Hepatocyte (in vitro differentiated cells): ENCODE measurements around the gene EFCAB6. TPM values are rescaled to one million over a fixed set of nuclear protein-coding genes. Genes with fewer than 3 reads are reported as not detected.

Experiments used
- DNase-seq: peaks from one replicate; pipeline ENCODE4 v3.0.0-alpha.2; 2016; ENCODE audit warnings: low spot score
- H2AFZ ChIP-seq: fragments of 200-600 bp; sonication (generic); 2 replicates; pipeline ENCODE4 v1.6.0; 2016; ENCODE audit warnings: antibody characterized with exemption, mild to moderate bottlenecking
- H3K27ac ChIP-seq: fragments of 200-600 bp; sonication (generic); 2 replicates; pipeline ENCODE4 v1.5.1; 2016; ENCODE audit warnings: mild to moderate bottlenecking
- H3K27me3 ChIP-seq: fragments of 200-600 bp; sonication (generic); 2 replicates; pipeline ENCODE4 v1.6.1; 2016
- H3K36me3 ChIP-seq: fragments of 200-600 bp; sonication (generic); replicated peaks from 2 replicates; pipeline ENCODE4 v1.5.1; 2016; ENCODE audit warnings: low read depth; ENCODE audit not compliant: insufficient read depth
- H3K4me1 ChIP-seq: fragments of 200-600 bp; sonication (generic); 2 replicates; pipeline ENCODE4 v1.5.1; 2016; ENCODE audit warnings: mild to moderate bottlenecking, moderate library complexity; ENCODE audit not compliant: insufficient read depth
- H3K4me2 ChIP-seq: fragments of 200-600 bp; sonication (generic); 2 replicates; pipeline ENCODE4 v1.6.0; 2016
- H3K4me3 ChIP-seq: fragments of 200-600 bp; sonication (generic); 2 replicates; pipeline ENCODE4 v1.5.1; 2016; ENCODE audit warnings: mild to moderate bottlenecking
- H3K79me2 ChIP-seq: fragments of 200-600 bp; sonication (generic); 2 replicates; pipeline ENCODE4 v1.6.0; 2017; ENCODE audit warnings: mild to moderate bottlenecking
- H3K9me2 ChIP-seq: fragments of 200-600 bp; sonication (generic); replicated peaks from 2 replicates; pipeline ENCODE4 v1.6.0; 2017; ENCODE audit warnings: mild to moderate bottlenecking; ENCODE audit not compliant: insufficient read depth
- H3K9me3 ChIP-seq: fragments of 200-600 bp; sonication (generic); 2 replicates; pipeline ENCODE4 v1.5.1; 2016; ENCODE audit warnings: low read depth, mild to moderate bottlenecking
- H4K20me1 ChIP-seq: fragments of 200-600 bp; sonication (generic); 2 replicates; pipeline ENCODE4 v1.6.0; 2016; ENCODE audit warnings: mild to moderate bottlenecking; ENCODE audit not compliant: insufficient read depth, poor library complexity, severe bottlenecking
- EZH2 ChIP-seq: fragments of 200-600 bp; sonication (generic); IDR thresholded peaks from 2 replicates; pipeline ENCODE4 v1.6.1; 2016; ENCODE audit warnings: antibody characterized with exemption, mild to moderate bottlenecking, borderline replicate concordance
- EZH2phosphoT487 ChIP-seq: fragments of 200-600 bp; sonication (generic); IDR thresholded peaks from one replicate; pipeline ENCODE4 v1.6.1; 2018; ENCODE audit warnings: antibody characterized with exemption, mild to moderate bottlenecking, low read depth, moderate library complexity; ENCODE audit not compliant: unreplicated experiment, severe bottlenecking
- WGBS: methylation state at CpG from one replicate; pipeline ENCODE4 v1.1.6; 2016; ENCODE audit warnings: low lambda C conversion rate; ENCODE audit errors: missing lambda C conversion rate; 5-methylcytosine and 5-hydroxymethylcytosine counted together
- polyA plus RNA-seq: library from polyadenylated mRNA; unstranded; fragments of >200 nt; fragmentation: Nextera tagmentation; extraction: Ambion mirVana; gene quantifications from 2 replicates; pipeline ENCODE4 v1.2.1, GENCODE V29; 2016
- total RNA-seq: library from RNA; depleted of rRNA; stranded (reverse); fragments of >200 nt; gene quantifications from 2 replicates; pipeline ENCODE4 v1.2.3, GENCODE V29; 2014
- TF ChIP-seq, protein P1 (sequence below): fragments of 200-600 bp; sonication (generic); IDR thresholded peaks from 2 replicates; pipeline ENCODE4 v1.5.1; 2016; ENCODE audit warnings: antibody characterized with exemption, mild to moderate bottlenecking; ENCODE audit not compliant: poor library complexity

The EFCAB6 gene
- total and polyA plus RNA-seq, 2 experiments from 2014 or later = 0.59 to 2.1 TPM

DNA sequence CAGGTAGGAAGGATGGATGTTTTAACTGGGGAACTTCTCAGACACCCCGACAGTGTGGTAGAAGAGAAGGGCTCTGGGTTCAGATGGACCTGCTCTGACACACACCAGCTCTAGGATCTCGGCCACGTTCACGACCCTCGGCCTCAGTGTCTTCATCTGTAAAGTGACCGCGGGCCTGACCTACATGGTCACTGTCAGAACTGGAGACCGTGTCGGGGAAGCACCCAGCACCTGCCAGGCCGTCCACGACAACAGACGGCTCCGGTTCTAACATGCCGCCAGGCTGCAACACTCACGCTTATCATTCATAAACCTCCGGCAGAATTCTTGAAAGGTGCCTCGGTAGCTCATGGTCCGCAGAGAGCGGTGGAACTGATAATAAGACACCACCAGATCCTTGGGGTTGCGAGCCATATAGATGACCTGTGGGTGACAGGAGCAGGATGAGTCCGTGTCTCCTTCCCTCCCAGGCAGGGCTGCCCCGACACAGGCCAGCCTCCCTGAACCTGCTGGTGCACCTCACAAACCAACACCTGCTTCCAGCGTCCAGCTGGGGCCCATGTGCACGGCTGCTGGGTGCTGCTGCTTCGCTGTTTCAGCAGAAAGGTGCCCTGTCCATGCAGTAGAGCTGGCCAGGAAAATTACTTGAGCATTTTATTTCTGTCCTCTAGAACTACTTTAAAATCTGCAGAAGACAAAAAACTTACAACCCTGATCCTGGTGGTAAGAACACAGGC is 26.6 kb upstream of the EFCAB6 start:
- no peak overlapping the region for H3K4me3 ChIP-seq
- no peak overlapping the region for H3K4me2 ChIP-seq
- no peaks in the 10 kb centered on the region for H3K4me1 ChIP-seq
- no peaks in the 10 kb centered on the region for H3K9me3 ChIP-seq
- no peaks in the 10 kb centered on the region for H4K20me1 ChIP-seq
- DNase-seq = no peak
- H3K79me2 ChIP-seq = no peaks in the 10 kb centered on the region
- WGBS = 92% methylated on average over 25 of the region's 25 CpGs
- H3K27ac ChIP-seq = no peak overlapping the region
- H3K27me3 ChIP-seq = no peaks in the 10 kb centered on the region
- no peaks in the 10 kb centered on the region for H3K9me2 ChIP-seq
- H3K36me3 ChIP-seq = no peaks in the 10 kb centered on the region
- TF ChIP-seq EZH2phosphoT487 (no peak), EZH2 (no peak)
- TF ChIP-seq, protein P1, sequence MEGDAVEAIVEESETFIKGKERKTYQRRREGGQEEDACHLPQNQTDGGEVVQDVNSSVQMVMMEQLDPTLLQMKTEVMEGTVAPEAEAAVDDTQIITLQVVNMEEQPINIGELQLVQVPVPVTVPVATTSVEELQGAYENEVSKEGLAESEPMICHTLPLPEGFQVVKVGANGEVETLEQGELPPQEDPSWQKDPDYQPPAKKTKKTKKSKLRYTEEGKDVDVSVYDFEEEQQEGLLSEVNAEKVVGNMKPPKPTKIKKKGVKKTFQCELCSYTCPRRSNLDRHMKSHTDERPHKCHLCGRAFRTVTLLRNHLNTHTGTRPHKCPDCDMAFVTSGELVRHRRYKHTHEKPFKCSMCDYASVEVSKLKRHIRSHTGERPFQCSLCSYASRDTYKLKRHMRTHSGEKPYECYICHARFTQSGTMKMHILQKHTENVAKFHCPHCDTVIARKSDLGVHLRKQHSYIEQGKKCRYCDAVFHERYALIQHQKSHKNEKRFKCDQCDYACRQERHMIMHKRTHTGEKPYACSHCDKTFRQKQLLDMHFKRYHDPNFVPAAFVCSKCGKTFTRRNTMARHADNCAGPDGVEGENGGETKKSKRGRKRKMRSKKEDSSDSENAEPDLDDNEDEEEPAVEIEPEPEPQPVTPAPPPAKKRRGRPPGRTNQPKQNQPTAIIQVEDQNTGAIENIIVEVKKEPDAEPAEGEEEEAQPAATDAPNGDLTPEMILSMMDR = no peak
- H2AFZ ChIP-seq = no peak overlapping the region

DNA sequence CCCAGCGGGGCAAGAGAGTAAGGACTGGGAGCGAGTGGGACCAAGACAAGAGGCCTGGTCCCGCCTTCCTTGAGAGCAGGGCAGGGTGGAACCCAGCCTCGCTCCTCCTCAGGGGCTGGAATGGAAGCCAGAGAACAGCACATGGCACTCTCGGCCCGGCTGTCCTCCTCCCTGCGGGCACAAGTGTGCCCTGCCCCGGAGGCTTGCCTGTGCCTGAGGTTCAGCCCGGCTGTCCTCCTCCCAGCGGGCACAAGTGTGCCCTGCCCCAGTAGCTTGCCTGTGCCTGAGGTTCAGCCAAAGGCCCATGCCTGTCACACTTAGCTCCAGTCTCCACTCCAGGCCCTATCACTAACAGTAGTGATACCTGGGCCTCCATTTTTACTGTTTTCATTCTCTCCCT is 26.1 kb upstream of the EFCAB6 start:
- WGBS = 98% methylated on average over 9 of the region's 10 CpGs
- H4K20me1 ChIP-seq = no peaks in the 10 kb centered on the region

DNA sequence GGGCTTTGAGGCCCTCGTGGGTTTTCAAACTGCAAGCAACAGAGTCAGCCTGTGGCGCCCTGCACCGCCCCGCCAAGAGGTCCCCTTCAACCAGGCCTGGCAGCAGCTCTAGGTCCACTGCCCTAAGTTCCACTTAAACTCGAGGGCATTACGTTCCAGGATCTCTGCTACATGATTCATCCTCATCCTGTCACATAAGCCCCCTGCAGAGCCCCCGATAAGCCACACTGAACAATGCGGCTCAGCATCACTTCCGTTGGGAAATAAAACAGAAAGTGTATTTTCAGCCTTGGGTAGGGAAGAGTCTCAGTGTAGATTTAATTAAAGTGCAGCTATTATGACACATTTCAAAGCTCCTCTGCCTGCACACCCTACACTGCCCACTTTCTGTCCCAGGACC is 25.6 kb upstream of the EFCAB6 start:
- Histone ChIP-seq H3K4me1 (no peaks in the 10 kb centered on the region), H3K36me3 (no peaks in the 10 kb centered on the region), H3K4me3 (no peak overlapping the region), H3K4me2 (no peak overlapping the region), H3K27ac (no peak overlapping the region), H3K9me3 (no peaks in the 10 kb centered on the region), H4K20me1 (no peaks in the 10 kb centered on the region), H3K79me2 (no peaks in the 10 kb centered on the region), H2AFZ (no peak overlapping the region), H3K9me2 (no peaks in the 10 kb centered on the region), H3K27me3 (no peaks in the 10 kb centered on the region)
- TF ChIP-seq, protein P1 = no peak
- no peak for TF ChIP-seq EZH2phosphoT487
- TF ChIP-seq EZH2 = no peak
- DNase-seq = no peak
- WGBS = 80% methylated on average over 9 of the region's 9 CpGs

More for the DNA sequence above, 26.1 kb upstream of the EFCAB6 start:
- no peak for TF ChIP-seq EZH2
- TF ChIP-seq, protein P1 = no peak
- TF ChIP-seq EZH2phosphoT487 = no peak
- H3K27me3 ChIP-seq = no peaks in the 10 kb centered on the region
- no peak overlapping the region for H2AFZ ChIP-seq
- no peaks in the 10 kb centered on the region for H3K79me2 ChIP-seq
- H3K4me2 ChIP-seq = no peak overlapping the region
- no peaks in the 10 kb centered on the region for H3K9me2 ChIP-seq
- no peak overlapping the region for H3K27ac ChIP-seq
- H3K4me1 ChIP-seq = no peaks in the 10 kb centered on the region
- no peak overlapping the region for H3K4me3 ChIP-seq
- DNase-seq = no peak
- H3K36me3 ChIP-seq = no peaks in the 10 kb centered on the region
- no peaks in the 10 kb centered on the region for H3K9me3 ChIP-seq

DNA sequence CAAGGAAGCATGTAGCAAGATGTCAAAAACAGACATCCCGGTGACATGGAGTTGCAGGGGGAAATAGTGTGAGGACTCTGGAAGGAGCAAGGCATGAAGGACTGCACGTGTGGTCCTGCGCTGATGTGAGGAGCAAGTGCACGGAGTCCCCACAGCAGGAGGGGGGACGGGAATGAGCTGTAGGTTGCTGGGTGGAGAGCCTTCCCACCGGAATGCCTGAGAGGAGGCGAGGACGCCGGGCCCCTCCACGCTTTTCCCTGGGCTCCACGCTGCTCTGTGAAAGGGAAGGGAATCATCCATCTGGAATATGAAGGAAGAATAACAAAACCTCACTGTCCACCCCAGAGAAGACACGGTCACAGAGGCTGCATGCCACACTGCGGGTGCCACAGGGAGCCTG is 23.6 kb upstream of the EFCAB6 start:
- WGBS = 92% methylated on average over 13 of the region's 13 CpGs
- Histone ChIP-seq H3K9me3 (no peaks in the 10 kb centered on the region), H2AFZ (no peak overlapping the region), H3K79me2 (no peaks in the 10 kb centered on the region), H3K4me2 (no peak overlapping the region), H3K4me1 (no peaks in the 10 kb centered on the region), H3K4me3 (no peak overlapping the region), H3K27me3 (no peaks in the 10 kb centered on the region), H4K20me1 (no peaks in the 10 kb centered on the region), H3K9me2 (no peaks in the 10 kb centered on the region), H3K27ac (no peak overlapping the region), H3K36me3 (no peaks in the 10 kb centered on the region)
- TF ChIP-seq EZH2phosphoT487 (no peak), EZH2 (no peak)
- TF ChIP-seq, protein P1 = no peak
- no peak for DNase-seq
